GM18873 (cell line): ENCODE results near the gene KEL.
"Not testable (repeated sequence)": the region's sequence is repeated elsewhere in the genome, so short reads cannot be mapped to it uniquely, and the experiment has no call there.

Experiments
- ATAC-seq: cut with Tn5 transposase; IDR thresholded peaks from one replicate; pipeline ENCODE4 v1.9.1; 2021; ENCODE audit warnings: mild to moderate bottlenecking, moderate library complexity, moderate number of reproducible peaks; ENCODE audit not compliant: unreplicated experiment, low FRiP score

KEL gene, protein sequence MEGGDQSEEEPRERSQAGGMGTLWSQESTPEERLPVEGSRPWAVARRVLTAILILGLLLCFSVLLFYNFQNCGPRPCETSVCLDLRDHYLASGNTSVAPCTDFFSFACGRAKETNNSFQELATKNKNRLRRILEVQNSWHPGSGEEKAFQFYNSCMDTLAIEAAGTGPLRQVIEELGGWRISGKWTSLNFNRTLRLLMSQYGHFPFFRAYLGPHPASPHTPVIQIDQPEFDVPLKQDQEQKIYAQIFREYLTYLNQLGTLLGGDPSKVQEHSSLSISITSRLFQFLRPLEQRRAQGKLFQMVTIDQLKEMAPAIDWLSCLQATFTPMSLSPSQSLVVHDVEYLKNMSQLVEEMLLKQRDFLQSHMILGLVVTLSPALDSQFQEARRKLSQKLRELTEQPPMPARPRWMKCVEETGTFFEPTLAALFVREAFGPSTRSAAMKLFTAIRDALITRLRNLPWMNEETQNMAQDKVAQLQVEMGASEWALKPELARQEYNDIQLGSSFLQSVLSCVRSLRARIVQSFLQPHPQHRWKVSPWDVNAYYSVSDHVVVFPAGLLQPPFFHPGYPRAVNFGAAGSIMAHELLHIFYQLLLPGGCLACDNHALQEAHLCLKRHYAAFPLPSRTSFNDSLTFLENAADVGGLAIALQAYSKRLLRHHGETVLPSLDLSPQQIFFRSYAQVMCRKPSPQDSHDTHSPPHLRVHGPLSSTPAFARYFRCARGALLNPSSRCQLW

DNA sequence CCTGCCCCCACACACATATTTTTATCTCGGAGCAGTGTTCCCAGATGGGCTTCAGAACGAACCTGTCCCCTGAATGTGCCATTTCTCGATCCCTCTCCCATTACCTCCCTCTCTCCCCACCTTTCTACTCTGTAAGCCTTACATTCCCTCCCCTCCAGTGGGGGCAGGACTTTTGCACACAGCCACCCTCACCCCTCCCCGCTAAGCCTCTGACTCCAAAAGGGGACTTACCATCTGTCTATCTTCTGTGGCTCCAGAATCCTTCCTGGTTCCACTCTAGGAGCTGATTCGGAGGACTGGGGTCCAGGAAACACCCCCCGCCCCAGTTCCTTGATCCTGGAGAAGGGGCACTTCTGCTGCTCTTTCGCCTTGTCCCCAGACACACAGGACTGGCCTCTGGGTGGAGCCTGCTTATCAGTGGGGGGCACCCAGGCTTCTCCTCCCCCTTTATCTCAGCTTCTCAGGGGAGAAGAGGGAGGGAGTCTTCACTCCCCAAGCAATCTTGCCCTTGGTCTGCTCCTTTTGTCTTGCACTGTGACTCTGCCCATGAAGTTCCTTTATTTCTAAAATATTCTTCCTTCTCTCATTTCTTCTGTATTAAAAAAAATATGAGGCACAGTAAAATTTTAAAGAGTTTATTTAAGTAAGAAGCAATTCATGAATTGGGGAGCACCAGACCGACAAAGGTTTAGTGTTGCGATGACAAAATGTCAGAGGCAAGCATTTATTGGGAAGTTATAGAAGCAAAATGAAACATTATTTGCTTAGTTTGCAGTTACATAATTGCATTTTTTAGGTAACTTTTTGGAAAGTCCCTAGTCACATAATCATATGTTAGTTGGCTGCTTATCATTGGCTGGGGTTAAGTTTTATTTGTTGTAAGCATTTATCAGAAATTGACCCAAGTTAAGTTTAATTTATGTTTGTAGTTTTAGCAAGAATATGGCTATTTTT is at the start of gene KEL:
KEL (minus strand) TSS at position 391 of the 954 bp plus-strand sequence; CDS start at position 234, 157 bp downstream.
- no peak for ATAC-seq

DNA sequence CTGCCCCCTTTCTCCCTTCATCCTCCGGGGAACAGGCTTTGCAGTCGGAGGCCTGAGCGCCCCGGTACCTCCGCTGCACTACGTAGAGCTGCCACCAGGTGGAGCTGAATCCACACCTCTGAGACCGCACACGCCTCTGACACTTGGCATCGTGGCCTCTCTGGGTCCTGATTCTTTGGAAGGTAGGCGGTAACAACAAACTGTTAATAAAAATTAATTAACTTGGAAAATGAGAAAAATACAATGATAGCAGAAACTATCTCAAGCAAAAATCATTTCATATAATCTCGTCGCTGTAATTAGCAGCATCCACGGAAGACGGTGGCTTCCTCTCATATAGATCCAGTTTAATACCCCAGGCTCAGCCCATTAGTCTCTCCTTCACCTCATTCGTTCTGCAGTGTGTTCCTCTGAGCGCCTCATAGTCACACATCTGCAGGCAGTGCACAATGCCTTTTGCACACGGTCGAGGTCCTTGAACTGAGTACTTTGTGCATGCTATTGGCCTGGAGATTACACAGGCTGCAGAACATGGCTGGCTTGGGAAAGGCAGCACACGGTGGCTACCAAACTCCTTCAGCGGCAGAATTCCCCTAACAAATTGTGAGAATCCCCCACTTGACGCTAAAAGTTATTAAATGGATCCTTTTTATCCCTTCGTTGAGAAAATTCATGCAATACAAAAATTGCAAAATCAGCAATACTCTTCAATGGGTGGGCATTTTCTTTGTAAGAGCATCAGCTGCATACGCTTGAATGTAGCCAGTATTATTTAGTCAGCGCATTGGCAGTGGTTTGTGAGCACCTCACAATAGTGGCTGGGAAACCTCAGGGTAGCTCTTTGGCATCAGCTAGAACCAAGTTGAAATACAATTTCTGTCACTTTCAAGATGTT is 46.1 kb upstream of the KEL start:
- ATAC-seq: peak; percentile 72

DNA sequence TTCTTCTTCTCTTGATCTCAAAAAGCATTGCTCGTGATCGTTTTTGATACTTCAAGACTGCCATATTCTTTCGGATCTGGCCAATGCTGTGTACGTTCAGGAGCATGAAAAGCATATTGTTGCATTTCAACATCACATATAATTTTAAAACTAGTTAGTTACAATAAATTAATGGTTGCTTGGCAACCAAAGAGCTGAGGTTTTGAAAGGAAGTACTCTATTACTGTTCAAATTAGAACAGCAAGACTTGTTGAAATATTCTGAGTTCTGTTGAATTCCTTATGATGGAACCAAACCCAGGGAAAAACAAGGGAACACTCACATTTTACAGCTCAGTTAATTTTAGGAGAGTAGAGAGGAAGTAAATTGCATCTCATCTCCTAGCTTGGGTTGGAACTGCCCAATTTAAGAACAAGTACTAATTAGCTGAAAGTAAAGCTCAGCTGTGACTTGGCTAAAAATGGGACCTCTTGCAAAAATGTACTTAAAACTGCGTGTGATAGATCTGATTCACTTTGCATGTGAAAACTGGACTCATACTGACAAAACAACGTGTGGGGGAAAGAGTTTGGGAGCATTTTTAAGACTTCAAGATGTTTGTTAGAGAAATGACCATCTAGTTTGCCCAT is 43.6 kb upstream of the KEL start:
- no peak for ATAC-seq

DNA sequence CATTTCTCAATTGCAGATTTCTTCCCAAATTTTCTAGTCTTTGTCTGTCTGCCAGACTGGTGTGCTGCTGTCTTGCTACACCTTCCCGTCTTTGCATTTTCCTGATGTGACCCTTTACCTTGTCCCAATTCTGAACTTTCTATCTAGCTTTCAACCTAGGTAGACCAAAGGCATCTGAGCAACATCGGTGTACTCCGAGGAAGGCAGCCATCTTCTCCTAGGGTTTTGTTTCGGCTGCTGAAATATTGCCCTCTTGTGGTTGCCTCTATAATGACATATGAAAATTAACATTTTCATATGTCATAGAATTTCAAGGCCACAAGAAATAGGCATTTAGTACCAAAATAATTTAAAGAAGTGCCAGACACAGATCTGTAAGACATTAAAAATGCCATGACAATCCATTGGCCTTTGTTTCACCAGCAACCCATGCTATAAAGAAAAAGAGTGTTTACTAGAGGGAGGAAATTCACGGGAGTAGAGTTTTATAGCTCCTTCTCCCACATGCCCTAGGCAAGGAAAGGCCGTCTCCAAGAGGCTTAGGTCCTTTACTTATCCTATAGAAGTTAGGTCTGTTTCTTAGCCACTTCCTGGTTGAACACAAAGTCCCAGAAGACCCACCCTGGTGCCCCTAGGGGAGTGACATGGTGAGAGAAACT is 41.4 kb upstream of the KEL start:
- no peak for ATAC-seq

DNA sequence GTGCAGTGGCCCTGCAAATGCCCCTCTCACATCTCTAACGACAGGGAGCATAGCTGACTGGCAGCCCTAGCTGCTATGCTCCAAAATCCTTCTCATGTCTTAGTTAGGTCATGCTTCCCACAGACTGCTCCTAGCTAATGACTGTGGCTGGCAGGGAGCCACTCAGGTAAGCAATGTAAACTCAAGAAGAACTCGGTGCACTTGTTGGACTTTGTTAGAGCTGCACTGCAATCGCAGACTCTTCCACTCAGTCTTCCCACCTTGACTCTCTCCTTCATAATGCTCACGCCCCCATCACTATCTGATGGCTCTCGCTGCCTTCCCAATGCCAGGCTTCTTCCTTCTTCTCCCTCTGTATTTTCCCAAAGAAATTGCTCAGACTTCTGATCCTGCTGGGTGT is 40.7 kb upstream of the KEL start:
- no peak for ATAC-seq

DNA sequence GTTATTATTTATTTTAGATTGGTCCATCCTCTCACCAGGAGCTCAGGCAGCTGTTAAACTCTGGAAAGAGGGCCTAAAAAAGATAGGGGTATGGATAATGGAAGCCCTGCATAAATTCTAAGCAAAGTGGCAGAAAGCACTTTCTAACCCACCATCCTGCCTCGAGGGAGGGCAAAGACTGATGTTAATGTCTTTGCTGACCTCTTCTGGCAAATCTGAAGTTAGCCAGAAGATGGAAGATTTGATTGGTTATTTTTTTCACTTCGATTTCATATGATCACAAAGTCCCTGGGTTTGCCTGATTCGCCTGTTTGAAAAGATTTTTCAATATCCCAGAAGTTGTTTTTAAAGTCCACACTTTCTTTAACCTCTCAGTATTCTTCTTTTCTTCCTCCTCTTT is 39.9 kb upstream of the KEL start:
- ATAC-seq: no peak

DNA sequence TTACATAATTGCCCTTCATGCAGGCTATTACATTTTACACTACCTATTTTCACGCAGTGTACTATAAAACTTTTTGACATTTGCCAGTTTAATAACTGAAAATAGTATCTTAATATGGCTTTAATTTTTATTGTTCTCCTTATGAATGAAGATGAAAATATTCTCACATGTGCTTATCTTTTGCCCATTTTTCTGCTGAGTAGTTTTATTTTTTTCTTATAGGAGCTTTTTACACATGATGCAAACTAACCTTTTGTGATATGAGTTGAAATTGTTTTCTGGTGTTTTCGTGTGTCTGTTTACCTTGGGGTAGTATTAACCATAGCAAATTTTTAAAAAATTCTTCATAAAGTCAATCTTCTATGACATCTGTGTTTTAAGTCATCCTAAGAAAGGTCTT is 38.5 kb upstream of the KEL start:
- ATAC-seq: no peak

DNA sequence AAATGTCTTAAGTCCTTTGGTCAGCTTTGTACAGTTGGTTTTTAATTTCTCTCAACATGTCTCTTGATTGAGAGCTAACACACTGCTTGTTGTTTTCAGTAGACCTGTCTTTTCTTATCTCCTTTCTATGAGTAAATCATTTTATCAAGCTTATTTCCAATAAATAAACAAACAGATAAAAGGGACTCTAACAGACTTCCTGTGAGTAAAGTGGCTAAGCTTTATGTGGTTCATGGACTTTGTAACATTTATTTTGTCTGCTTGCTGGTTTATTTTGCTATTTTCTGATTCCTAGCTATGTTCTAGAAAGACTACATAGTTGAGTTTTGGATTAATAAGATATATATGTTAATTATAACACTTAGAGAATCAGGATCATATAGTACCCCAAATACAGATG is 37.6 kb upstream of the KEL start:
- ATAC-seq: no peak

DNA sequence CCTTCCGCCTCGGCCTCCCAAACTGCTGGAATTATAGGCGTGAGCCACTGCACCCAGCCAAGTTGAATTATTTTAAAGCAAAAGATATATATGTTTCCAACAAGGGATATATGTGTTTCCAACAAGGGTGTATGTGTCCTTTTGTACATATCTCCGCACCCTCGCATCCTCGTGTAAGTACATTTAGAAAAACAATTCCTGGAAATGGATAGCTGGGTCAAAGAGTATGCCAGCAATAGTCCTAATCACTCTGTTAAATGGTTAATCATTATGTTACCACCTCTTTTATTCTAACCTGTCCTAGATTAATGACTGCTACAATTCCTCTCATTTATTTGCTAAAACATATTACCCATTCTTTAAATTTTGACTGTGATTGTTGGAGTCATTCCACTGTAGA is 36.8 kb upstream of the KEL start:
- no peak for ATAC-seq

DNA sequence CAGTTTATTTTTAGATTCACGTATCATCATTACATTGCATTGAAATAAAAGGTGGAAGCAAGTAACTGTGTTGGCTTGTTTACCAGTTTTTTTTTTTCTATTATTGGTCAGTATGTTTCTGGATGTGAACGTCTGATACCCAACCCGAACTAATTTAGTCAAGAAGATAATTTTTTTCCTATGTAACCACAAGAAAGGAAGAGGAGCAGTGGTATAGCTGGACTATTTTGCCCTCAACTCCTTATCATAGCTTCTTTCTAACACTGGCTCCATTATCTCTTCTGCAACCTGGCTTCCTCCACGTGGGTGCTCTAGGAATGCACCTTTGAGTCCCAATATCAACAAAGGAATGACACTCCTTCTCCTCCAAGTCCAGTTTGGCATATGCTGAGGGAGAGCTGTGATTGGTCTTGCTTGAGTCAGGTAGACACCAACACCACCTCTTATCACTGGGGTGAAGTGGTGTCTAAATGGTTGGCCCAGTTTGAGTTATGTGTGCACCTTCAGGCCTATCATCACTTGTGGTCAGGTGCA is 35.4 kb upstream of the KEL start:
- no peak for ATAC-seq

DNA sequence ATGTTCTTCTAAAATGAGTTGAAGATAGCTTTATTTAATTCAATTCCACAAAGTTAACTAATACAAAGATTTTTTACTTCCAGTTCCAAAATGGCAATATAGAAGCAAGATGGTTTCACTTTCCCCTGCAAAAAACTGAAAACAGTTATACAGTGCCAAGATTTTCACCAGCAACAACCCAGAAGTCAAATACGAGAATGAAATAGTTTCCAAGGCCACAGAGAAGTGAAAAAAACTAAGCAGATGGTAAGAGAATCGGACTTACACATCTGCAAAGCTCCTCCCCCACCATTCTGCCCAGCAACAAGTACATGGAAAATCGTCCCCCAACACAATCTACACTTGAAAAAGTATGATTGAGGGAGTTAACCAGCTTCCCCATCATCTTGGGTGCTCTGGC is 30.3 kb upstream of the KEL start:
- no peak for ATAC-seq

DNA sequence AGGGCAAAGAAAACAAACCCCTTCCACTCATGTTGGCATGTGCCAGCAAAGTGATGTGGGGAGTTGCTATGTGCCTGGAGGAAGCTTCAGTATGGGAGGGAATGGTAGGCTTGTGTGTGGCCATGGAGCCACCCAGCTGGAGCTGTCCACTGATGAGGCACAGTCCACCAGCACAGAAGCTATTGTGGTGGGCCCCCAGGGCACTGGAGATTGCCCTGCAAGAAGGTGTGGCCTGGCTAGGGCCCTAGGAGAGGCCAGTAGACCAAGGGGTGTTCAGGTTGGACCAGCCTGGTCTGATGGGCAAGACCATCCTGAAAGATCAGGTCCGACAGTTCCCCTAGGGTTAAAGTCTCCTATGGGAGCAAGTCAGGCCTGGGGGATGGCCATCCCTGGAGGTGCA is 22.1 kb upstream of the KEL start:
- ATAC-seq: no peak

DNA sequence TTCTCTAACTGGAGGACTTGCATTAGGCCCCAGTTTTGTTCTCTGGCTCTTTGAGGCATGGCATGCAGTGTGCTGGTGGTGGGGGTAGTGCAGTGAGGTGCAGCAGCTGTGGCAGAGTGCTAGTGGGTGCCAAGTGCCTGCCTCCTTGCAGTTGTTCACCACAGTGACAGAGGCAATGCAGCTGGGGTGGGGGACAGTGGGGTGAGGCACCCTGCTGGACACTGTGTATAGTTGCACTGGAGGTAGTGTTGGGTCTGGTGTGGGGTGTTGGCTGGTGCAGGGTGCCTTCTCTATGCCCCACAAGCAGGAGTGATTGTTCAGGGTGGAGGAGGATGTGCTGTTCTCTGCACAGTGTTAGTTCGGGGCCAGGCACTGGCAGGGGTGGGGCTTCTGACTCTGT is 21.7 kb upstream of the KEL start:
- ATAC-seq: no peak

DNA sequence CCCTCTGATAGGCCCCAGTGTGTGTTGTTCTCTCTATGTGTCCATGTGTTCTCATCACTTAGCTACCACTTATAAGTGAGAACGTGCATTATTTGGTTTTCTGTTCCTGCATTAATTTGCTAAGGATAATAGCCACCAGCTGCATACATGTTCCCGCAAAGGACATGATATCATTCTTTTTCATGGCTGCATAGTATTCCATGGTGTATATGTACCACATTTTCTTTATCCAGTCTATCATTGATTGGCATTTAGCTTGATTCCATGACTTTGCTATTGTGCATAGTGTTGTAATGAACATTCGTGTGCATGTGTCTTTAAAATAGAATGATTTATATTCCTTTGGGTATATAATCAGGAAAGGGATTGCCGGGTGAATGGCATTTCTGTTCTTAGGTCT is 16.2 kb upstream of the KEL start:
- ATAC-seq: not testable (repeated sequence)

DNA sequence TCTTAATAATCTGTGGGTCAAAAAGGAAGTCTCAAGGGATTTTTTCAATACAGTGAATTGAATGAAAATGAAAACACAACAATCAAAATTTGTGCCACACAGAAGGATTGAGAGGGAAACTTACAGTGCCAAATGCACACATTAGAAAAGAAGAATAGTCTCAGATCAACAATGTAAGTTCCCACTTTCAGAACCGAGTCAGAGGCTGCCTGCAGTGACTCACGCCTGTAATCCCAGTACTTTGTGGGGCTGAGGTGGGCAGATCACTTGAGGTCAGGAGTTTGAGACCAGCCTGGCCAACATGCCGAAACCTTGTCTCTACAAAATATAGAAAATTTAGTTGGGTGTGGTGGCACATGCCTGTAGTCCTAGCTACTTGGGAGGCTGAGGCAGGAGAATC is 12.5 kb upstream of the KEL start:
- ATAC-seq: no peak

DNA sequence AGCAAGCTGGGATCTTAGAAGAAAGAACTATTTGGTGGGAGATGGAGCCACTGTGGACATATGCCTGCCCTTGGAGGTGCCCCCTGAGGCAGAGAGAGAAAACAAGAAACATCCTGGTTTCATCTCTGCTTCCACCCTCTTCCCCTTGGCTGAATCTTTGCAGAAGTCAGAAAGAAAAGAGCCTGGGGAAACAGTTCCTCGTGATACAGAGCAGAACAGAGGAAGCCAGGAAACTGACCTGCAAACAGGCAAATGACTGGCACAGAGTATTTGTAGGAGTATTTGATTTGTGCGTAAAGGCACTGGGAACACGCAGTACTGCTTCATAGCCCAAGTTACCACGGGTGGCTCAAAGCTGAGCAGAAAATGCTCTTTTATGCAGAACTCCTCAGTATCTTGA is 7.0 kb upstream of the KEL start:
- no peak for ATAC-seq

DNA sequence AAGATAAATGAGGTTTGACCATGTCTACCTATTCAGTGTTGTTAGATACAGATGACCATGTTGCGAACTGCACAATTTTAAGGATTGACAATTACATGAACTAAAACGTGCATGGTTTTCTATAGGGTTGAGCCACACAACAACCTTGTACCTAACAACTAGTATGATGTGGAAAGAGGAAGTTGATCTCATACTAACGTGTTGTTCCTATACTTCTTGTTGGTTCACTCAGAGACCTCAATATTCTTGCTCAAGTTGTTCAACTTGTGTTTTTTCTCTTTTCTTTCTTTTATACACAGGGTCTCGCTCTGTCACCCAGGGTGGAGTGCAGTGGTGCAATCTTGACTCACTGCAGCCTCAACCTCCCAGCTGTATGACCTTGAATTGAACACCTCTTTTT is 6.1 kb upstream of the KEL start:
- ATAC-seq: no peak

DNA sequence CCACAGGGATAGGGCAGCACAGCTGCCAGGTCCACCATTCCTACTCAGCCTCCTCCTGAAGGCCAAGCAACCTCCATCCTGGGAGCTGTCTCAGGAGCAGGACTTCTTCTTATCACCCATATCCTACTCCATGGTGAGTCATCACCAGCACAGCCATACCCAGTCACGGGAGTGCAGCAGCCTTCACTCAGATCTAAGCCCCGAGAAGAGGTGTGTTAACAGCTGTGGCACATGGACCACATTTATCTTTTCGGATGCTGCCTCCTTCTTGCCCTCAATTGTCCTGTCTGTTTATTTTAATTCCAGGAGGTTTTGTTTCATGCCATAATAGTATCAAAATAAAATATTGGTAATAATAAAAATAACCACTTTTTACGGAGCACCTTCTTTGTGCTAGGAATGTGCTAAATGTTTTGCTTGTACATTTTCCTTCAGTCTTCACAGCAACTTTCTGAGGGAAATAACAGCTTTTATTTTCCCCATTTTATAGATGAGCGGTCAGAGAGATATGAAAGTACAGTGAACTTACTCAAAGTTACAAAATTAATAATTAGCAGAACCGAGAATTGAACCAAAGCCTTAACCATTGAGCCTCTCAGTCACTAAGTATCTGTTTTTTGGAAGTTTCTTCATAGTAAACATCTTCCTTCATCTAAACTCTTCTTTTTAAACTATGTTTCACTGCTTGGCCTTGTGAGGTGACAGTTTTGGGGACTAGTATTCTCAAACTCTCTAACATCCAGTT is 2.5 kb upstream of the KEL start:
- ATAC-seq: no peak
